HEK293 (cell line): ENCODE results near the gene COMP.

Experiments used
- CTCF ChIP-seq: fragments of 450-650 bp; formaldehyde crosslinking; IDR thresholded peaks from 2 replicates; pipeline ENCODE4 v1.5.1; 2016; ENCODE audit warnings: missing biosample characterization, missing genetic modification characterization
- GLI4 ChIP-seq: fragments of 450-650 bp; formaldehyde crosslinking; IDR thresholded peaks from 2 replicates; pipeline ENCODE4 v1.5.1; 2016; ENCODE audit warnings: missing biosample characterization, missing genetic modification characterization
- PATZ1 ChIP-seq: fragments of 450-650 bp; formaldehyde crosslinking; IDR thresholded peaks from 2 replicates; pipeline ENCODE4 v1.5.1; 2016; ENCODE audit warnings: missing biosample characterization, missing genetic modification characterization
- SALL2 ChIP-seq: fragments of 450-650 bp; formaldehyde crosslinking; IDR thresholded peaks from 2 replicates; pipeline ENCODE4 v1.5.0; 2017; ENCODE audit warnings: missing biosample characterization, mild to moderate bottlenecking, missing genetic modification characterization, borderline replicate concordance
- WT1 ChIP-seq: fragments of 450-650 bp; formaldehyde crosslinking; IDR thresholded peaks from 2 replicates; pipeline ENCODE4 v1.5.1; 2016; ENCODE audit warnings: missing biosample characterization, missing genetic modification characterization
- YY1 ChIP-seq: fragments of 450-650 bp; formaldehyde crosslinking; IDR thresholded peaks from 2 replicates; pipeline ENCODE4 v1.5.1; 2018; ENCODE audit warnings: missing biosample characterization, missing genetic modification characterization
- ZBTB1 ChIP-seq: fragments of 450-650 bp; formaldehyde crosslinking; IDR thresholded peaks from 2 replicates; pipeline ENCODE4 v1.5.1; 2016; ENCODE audit warnings: missing biosample characterization, missing genetic modification characterization
- ZNF138 ChIP-seq: fragments of 450-650 bp; formaldehyde crosslinking; IDR thresholded peaks from 2 replicates; pipeline ENCODE4 v1.5.1; 2016; ENCODE audit warnings: missing biosample characterization, missing genetic modification characterization, borderline replicate concordance
- ZNF26 ChIP-seq: fragments of 450-650 bp; formaldehyde crosslinking; IDR thresholded peaks from 2 replicates; pipeline ENCODE4 v1.5.1; 2016; ENCODE audit warnings: missing biosample characterization, missing genetic modification characterization
- ZNF274 ChIP-seq, 2 experiments: fragments of 200-500 bp in 1 of 2; fragments of 450-650 bp in 1 of 2; sonication (Bioruptor generic) in 1 of 2; formaldehyde crosslinking in 1 of 2; IDR thresholded peaks; 2 replicates each; pipeline versions ENCODE4 v1.5.1 to v1.6.1; 2014 to 2016; ENCODE audit warnings: borderline replicate concordance in 1 of 2, inconsistent platforms in 1 of 2, low read length in 1 of 2, missing biosample characterization in 1 of 2, missing genetic modification characterization in 1 of 2
- ZNF394 ChIP-seq: fragments of 450-650 bp; formaldehyde crosslinking; IDR thresholded peaks from 2 replicates; pipeline ENCODE4 v1.5.1; 2016; ENCODE audit warnings: missing biosample characterization, missing genetic modification characterization, mild to moderate bottlenecking, moderate library complexity, borderline replicate concordance
- ZNF501 ChIP-seq: fragments of 450-650 bp; formaldehyde crosslinking; IDR thresholded peaks from 2 replicates; pipeline ENCODE4 v1.5.1; 2016; ENCODE audit warnings: missing biosample characterization, missing genetic modification characterization
- ZNF530 ChIP-seq: fragments of 450-650 bp; formaldehyde crosslinking; IDR thresholded peaks from 2 replicates; pipeline ENCODE4 v1.5.1; 2016; ENCODE audit warnings: low read depth, missing biosample characterization, missing genetic modification characterization
- ZNF645 ChIP-seq: fragments of 450-650 bp; formaldehyde crosslinking; IDR thresholded peaks from 2 replicates; pipeline ENCODE4; 2016; ENCODE audit warnings: missing biosample characterization, missing genetic modification characterization

GRCh38 chr19:18791315-18791678 is 192 bp upstream of the COMP start:
- TF ChIP-seq GLI4 (tag by site-specific recombination) (no peak), CTCF (no peak), ZNF274 (IDR thresholded peaks at IDR 0.05; ENCODE audit: low read length) (no peak), ZNF274 (tag by site-specific recombination; IDR thresholded peaks at IDR 0.05; ENCODE audit: borderline replicate concordance) (no peak), PATZ1 (tag by site-specific recombination) (no peak), ZNF138 (no peak), YY1 (tag by site-specific recombination) (no peak), ZNF530 (tag by site-specific recombination) (no peak), ZBTB1 (tag by site-specific recombination) (no peak), WT1 (tag by site-specific recombination) (no peak), SALL2 (no peak), ZNF394 (tag by site-specific recombination) (no peak), ZNF645 (tag by site-specific recombination) (no peak), ZNF501 (tag by site-specific recombination) (no peak), ZNF26 (tag by site-specific recombination) (no peak)
